RWPE2 (cell line): ENCODE measurements around the gene SUGCT.

ENCODE experiments used
- ATAC-seq: fragments of 200-7000 bp; cut with Tn5 transposase; 3 replicates; pipeline ENCODE4 v1.9.1; 2021; ENCODE audit warnings: low read depth
- DNase-seq: peaks from one replicate; pipeline ENCODE4 v3.0.0-alpha.2; 2020; ENCODE audit warnings: low spot score
- H3K27ac ChIP-seq: fragments of 450-650 bp; 2 replicates; pipeline ENCODE4 v1.5.1; 2017; ENCODE audit warnings: mild to moderate bottlenecking; ENCODE audit not compliant: poor library complexity, severe bottlenecking
- H3K27me3 ChIP-seq: fragments of 250-450 bp; sonication (Bioruptor Pico); 2 replicates; pipeline ENCODE4 v1.5.1; 2021; ENCODE audit warnings: mild to moderate bottlenecking, moderate library complexity; ENCODE audit not compliant: insufficient read depth, poor library complexity, severe bottlenecking
- H3K36me3 ChIP-seq: fragments of 250-450 bp; sonication (Bioruptor Pico); 2 replicates; pipeline ENCODE4 v1.5.1; 2020; ENCODE audit warnings: low read depth, mild to moderate bottlenecking, moderate library complexity
- H3K4me1 ChIP-seq: fragments of 250-450 bp; sonication (Bioruptor Pico); 2 replicates; pipeline ENCODE4 v1.5.1; 2021; ENCODE audit warnings: mild to moderate bottlenecking, moderate library complexity; ENCODE audit not compliant: insufficient read depth, poor library complexity, severe bottlenecking
- H3K4me3 ChIP-seq: fragments of 250-450 bp; sonication (Bioruptor Pico); 2 replicates; pipeline ENCODE4 v1.5.1; 2021; ENCODE audit warnings: mild to moderate bottlenecking, moderate library complexity; ENCODE audit not compliant: severe bottlenecking
- H3K9me3 ChIP-seq: fragments of 250-450 bp; sonication (Bioruptor Pico); 2 replicates; pipeline ENCODE4 v1.5.1; 2021; ENCODE audit warnings: mild to moderate bottlenecking, moderate library complexity; ENCODE audit not compliant: severe bottlenecking
- CTCF ChIP-seq: fragments of 450-650 bp; IDR thresholded peaks from one replicate; pipeline ENCODE4 v1.5.1; 2017; ENCODE audit warnings: mild to moderate bottlenecking, moderate library complexity; ENCODE audit not compliant: poor library complexity, severe bottlenecking

The SUGCT gene

GRCh38 chr7:40544221-40544723 is 409.5 kb downstream of the SUGCT start:
- no peak for TF ChIP-seq CTCF
- no peaks in the 10 kb centered on the region for H3K4me1 ChIP-seq
- H3K9me3 ChIP-seq: no peaks in the 10 kb centered on the region
- H3K27ac ChIP-seq: no peak overlapping the region
- H3K4me3 ChIP-seq: no peak overlapping the region
- no peak for ATAC-seq
- H3K36me3 ChIP-seq: no peaks in the 10 kb centered on the region
- H3K27me3 ChIP-seq: no peaks in the 10 kb centered on the region
- DNase-seq: no peak

DNA sequence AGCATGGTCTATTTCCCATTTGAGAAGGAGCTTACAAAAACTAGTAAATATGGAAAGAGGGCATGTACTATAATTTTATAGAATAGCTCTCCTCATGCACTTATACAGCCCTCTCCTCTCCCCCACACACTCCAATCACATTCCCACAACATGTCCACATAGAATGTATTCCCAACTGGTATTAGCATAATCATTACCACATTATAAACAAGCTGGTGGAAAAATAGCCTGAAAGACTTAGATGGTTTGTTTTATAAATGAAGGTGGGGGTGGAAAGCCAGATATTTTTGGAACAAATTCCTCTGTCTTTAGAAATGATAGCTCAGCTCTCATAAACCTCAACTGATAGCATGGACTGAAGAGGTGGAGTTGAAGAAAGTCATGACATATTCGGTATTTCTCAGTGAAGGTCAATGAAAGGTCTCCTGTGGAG is 410.1 kb downstream of the SUGCT start:
- TF ChIP-seq CTCF: no peak

GRCh38 chr7:40545739-40546138 is 410.9 kb downstream of the SUGCT start:
- no peak for TF ChIP-seq CTCF
- Histone ChIP-seq H3K4me1 (no peaks in the 10 kb centered on the region), H3K27me3 (no peaks in the 10 kb centered on the region), H3K9me3 (no peaks in the 10 kb centered on the region), H3K27ac (no peak overlapping the region), H3K36me3 (no peaks in the 10 kb centered on the region), H3K4me3 (no peak overlapping the region)
- DNase-seq (no peak), ATAC-seq (no peak)

More for the DNA sequence above, 410.1 kb downstream of the SUGCT start:
- Histone ChIP-seq H3K27ac (no peak overlapping the region), H3K36me3 (no peaks in the 10 kb centered on the region), H3K4me1 (no peaks in the 10 kb centered on the region), H3K9me3 (no peaks in the 10 kb centered on the region), H3K27me3 (no peaks in the 10 kb centered on the region), H3K4me3 (no peak overlapping the region)
- ATAC-seq (no peak), DNase-seq (no peak)

DNA sequence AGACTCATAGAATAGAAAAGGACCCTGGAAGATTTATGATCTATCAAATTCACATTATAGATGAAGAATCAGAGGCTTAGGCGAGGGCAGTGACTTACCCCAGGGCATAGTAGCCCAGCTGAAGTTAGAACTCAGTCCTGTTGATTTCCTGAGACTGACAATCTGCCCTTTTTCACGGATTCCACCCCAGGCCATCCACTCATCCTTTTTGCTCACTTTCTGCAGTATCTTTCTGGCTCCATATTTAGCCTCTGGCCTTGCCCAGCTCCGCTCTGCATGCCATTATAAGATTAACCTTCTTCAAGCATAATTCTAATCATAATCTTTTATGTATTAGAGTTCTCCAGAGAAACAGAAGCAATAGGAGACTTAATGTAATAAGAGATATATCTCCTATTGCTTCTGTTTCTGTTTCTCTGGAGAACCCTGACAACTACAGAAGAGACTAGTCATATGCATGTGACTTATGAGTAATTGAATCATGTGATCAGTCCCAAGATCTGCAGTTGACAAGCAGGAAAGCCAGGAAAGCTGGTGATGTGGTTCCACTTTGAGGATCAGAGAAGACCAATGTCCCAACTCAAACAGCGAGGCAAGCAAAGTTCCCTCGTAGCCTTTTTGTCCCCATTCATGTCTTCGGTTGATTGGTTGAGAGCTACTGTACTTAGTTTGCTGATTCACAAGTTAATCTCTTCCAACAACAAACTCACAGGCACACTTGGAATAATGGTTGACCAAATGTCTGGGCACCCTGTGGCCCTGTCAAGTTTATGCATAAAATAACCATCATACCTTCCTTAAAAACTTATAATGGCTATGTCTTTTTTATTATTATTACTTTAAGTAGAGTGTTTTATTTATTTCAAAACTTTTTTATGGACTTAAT is 412.1 kb downstream of the SUGCT start:
- no peak for TF ChIP-seq CTCF
- Histone ChIP-seq H3K9me3 (no peaks in the 10 kb centered on the region), H3K4me1 (no peaks in the 10 kb centered on the region), H3K36me3 (no peaks in the 10 kb centered on the region), H3K4me3 (no peak overlapping the region), H3K27me3 (no peaks in the 10 kb centered on the region), H3K27ac (no peak overlapping the region)
- DNase-seq: no peak
- ATAC-seq: no peak

GRCh38 chr7:40549372-40550039 is 414.7 kb downstream of the SUGCT start:
- H3K9me3 ChIP-seq: no peaks in the 10 kb centered on the region
- no peak overlapping the region for H3K27ac ChIP-seq
- H3K36me3 ChIP-seq: no peaks in the 10 kb centered on the region
- H3K27me3 ChIP-seq: no peaks in the 10 kb centered on the region
- no peaks in the 10 kb centered on the region for H3K4me1 ChIP-seq
- TF ChIP-seq CTCF: no peak
- ATAC-seq (no peak), DNase-seq (no peak)
- H3K4me3 ChIP-seq: no peak overlapping the region
